Mesothelial cell of epicardium (in vitro differentiated cells): ENCODE results near the gene RECQL. TPM values are rescaled to one million over a fixed set of nuclear protein-coding genes. Genes with fewer than 3 reads are reported as not detected.

ENCODE experiments used
- total RNA-seq: library from RNA; stranded (reverse); gene quantifications from 3 replicates; pipeline ENCODE4 v1.2.1, GENCODE V29; 2021

Gene RECQL
- total RNA-seq, 1 donor from 2014 or later: 17.8 TPM

Other genes with a start within 250 kb of the RECQL start
- gene SLCO1A2, start 166.7 kb downstream of the RECQL start, total RNA-seq: 3.9 to 4.6 TPM (median 4.4 TPM) in 3 replicates
- not detected in 3 replicates for gene IAPP, start 128.7 kb downstream of the RECQL start, total RNA-seq
- 12.2 to 13.4 TPM (median 13.1 TPM) in 3 replicates for gene PYROXD1, start 64.0 kb downstream of the RECQL start, total RNA-seq
- 29.2 to 30.7 TPM (median 29.6 TPM) in 3 replicates for gene GOLT1B, start 154 bp upstream of the RECQL start, total RNA-seq
- gene SPX, start 24.7 kb upstream of the RECQL start, total RNA-seq: not detected in 3 replicates
- not detected in 3 replicates for gene GYS2, start 103.2 kb upstream of the RECQL start, total RNA-seq
- 508 to 539 TPM (median 531 TPM) in 3 replicates for gene LDHB, start 156.2 kb upstream of the RECQL start, total RNA-seq